Left colon (tissue), 2 donors: ENCODE measurements around the gene TRMT11. TPM values are rescaled to one million over a fixed set of nuclear protein-coding genes. Genes with fewer than 3 reads are reported as not detected.
"Not testable (repeated sequence)": the region's sequence is repeated elsewhere in the genome, so short reads cannot be mapped to it uniquely, and the experiment has no call there.

Experiments
- ATAC-seq: fragments of 200-7000 bp; cut with Tn5 transposase; one replicate; pipeline ENCODE4 v1.9.1; 2020; ENCODE audit warnings: mild to moderate bottlenecking, moderate library complexity
- DNase-seq, 2 donors: peaks; one replicate each; pipeline ENCODE4 v3.0.0-alpha.2; 2020
- intact Hi-C, 2 donors: fragments of 100-400 bp; cut with DNase I in 1 of 2; cut with micrococcal nuclease in 1 of 2; formaldehyde crosslinking; loops; one replicate each; pipeline versions ENCODE4 v1.11.2 to v1.14.0; 2022; cut with DNase I, micrococcal nuclease
- total RNA-seq, 2 donors: library from RNA; stranded (reverse); fragmentation: NEBNext Ultra II Directional; extraction: Animal tissue kit (Norgen Biotek cat#: 25700); gene quantifications; one replicate each; pipeline ENCODE4 v1.2.1, GENCODE V29; 2021
- donor health status: DM: no; HTN: no; CAD: no.
- donor health status: DM: yes; HTN: yes; CAD: no.

The TRMT11 gene
- total RNA-seq, 2 donors from 2014 or later: 15.9 to 17.2 TPM

GRCh38 chr6:125983246-125983945, 2.9 kb upstream of the TRMT11 start:
- intact Hi-C loops: no loop called here
- no peak for ATAC-seq
- no peak for DNase-seq

GRCh38 chr6:125984311-125984710, 2.0 kb upstream of the TRMT11 start:
- DNase-seq (no peak), ATAC-seq (peak; percentile 42)
- intact Hi-C loops: no loop called here

- intact Hi-C loops: no loop called here
- ATAC-seq: no peak
- DNase-seq: no peak
Observed at GRCh38 chr6:125985522-125985921, 818 bp upstream of the TRMT11 start.

- ATAC-seq: no peak
- intact Hi-C loops: no loop called here
- DNase-seq: no peak
Observed at GRCh38 chr6:125985979-125986300, 400 bp upstream of the TRMT11 start.

- intact Hi-C loops: no loop called here
- peak; percentile 26 for ATAC-seq
- DNase-seq: no peak
Observed at GRCh38 chr6:125987026-125987617, 782 bp downstream of the TRMT11 start.

GRCh38 chr6:125988280-125988679, 1.9 kb downstream of the TRMT11 start:
- ATAC-seq (no peak), DNase-seq (no peak)
- intact Hi-C loops: no loop called here

GRCh38 chr6:125989631-125990030, 3.3 kb downstream of the TRMT11 start:
- ATAC-seq (no peak), DNase-seq (no peak)
- intact Hi-C loops: no loop called here

- no peak for DNase-seq
Observed at GRCh38 chr6:125991653-125992052, 5.3 kb downstream of the TRMT11 start.

GRCh38 chr6:125994670-125995488, 8.5 kb downstream of the TRMT11 start:
- DNase-seq: no peak
- intact Hi-C loops: no loop called here
- peak; percentile 54 for ATAC-seq

More at GRCh38 chr6:125991653-125992052, 5.3 kb downstream of the TRMT11 start:
- intact Hi-C loops: no loop called here
- no peak for ATAC-seq

GRCh38 chr6:125995972-125996580, 9.7 kb downstream of the TRMT11 start:
- intact Hi-C loops: no loop called here
- peak; percentile 30 to 35 for DNase-seq
- peak; percentile 91 for ATAC-seq

- ATAC-seq: no peak
- intact Hi-C loops: no loop called here
- DNase-seq: no peak
Observed at GRCh38 chr6:126002755-126003679, 16.7 kb downstream of the TRMT11 start.

- ATAC-seq (no peak), DNase-seq (no peak)
- intact Hi-C loops: no loop called here
Observed at GRCh38 chr6:126007800-126008199, 21.5 kb downstream of the TRMT11 start.

GRCh38 chr6:126010040-126010439, 23.7 kb downstream of the TRMT11 start:
- intact Hi-C loops: no loop called here
- DNase-seq (no peak), ATAC-seq (no peak)

GRCh38 chr6:126015863-126016262, 29.5 kb downstream of the TRMT11 start:
- intact Hi-C loops: no loop called here
- no peak for ATAC-seq
- no peak for DNase-seq

GRCh38 chr6:126016591-126016990, 30.3 kb downstream of the TRMT11 start:
- ATAC-seq (no peak), DNase-seq (no peak)
- intact Hi-C loops: no loop called here

- DNase-seq: no peak
- intact Hi-C loops: no loop called here
- ATAC-seq: no peak
Observed at GRCh38 chr6:126017668-126018067, 31.3 kb downstream of the TRMT11 start.

- intact Hi-C loops: no loop called here
- no peak for ATAC-seq
- DNase-seq: no peak
Observed at GRCh38 chr6:126020305-126021050, 34.1 kb downstream of the TRMT11 start.

- DNase-seq, intact Hi-C loops, ATAC-seq: not testable (repeated sequence)
Observed at GRCh38 chr6:126023474-126023873, 37.1 kb downstream of the TRMT11 start.
